IMR-90 (cell line): ENCODE data around the gene KLHL29. TPM values are rescaled to one million over a fixed set of nuclear protein-coding genes. Genes with fewer than 3 reads are reported as not detected.

Source experiments
- ATAC-seq: fragments of 200-7000 bp; cut with Tn5 transposase; 2 replicates; pipeline ENCODE4 v1.9.1; 2020; ENCODE audit warnings: low read depth, mild to moderate bottlenecking, moderate library complexity
- BruUV-seq: library from RNA; stranded (reverse); fragments of 400-500 nt; replicated peaks from 2 replicates; lab custom pipeline; 2021; lab: Mats Ljungman, UMichigan
- CTCF ChIA-PET: fragments of 300-600 bp; formaldehyde crosslinking; extraction: SDS; loops from one replicate; lab custom pipeline; 2021; ENCODE audit warnings: antibody characterized with exemption; lab: Yijun Ruan, JAX
- POLR2A ChIA-PET: fragments of 300-600 bp; sonication (Branson Sonifier 250); formaldehyde crosslinking; loops from one replicate; lab custom pipeline; 2022; ENCODE audit warnings: antibody characterized with exemption; ENCODE audit not compliant: unreplicated experiment; lab: Charles Lee
- DNase-seq: peaks from one replicate; pipeline ENCODE4 v3.0.0; 2013
- H2AFZ ChIP-seq: replicated peaks from 2 replicates; pipeline ENCODE3; 2013; ENCODE audit warnings: low read length, mild to moderate bottlenecking; ENCODE audit not compliant: poor library complexity
- H2AK5ac ChIP-seq: 2 replicates; pipeline ENCODE4 v1.6.1; 2013; ENCODE audit warnings: low read depth, low read length, inconsistent platforms
- H2AK9ac ChIP-seq: replicated peaks from 2 replicates; pipeline ENCODE3; 2013; ENCODE audit warnings: mild to moderate bottlenecking, low read depth, low read length, moderate library complexity; ENCODE audit not compliant: poor library complexity
- H2BK120ac ChIP-seq: 2 replicates; pipeline ENCODE4 v1.6.1; 2013; ENCODE audit warnings: low read depth, low read length, inconsistent platforms
- H2BK15ac ChIP-seq: 3 replicates; pipeline ENCODE4 v1.6.1; 2013; ENCODE audit warnings: low read depth, low read length, inconsistent platforms
- H2BK20ac ChIP-seq: 2 replicates; pipeline ENCODE4 v1.6.1; 2013; ENCODE audit warnings: low read depth, mild to moderate bottlenecking, inconsistent platforms, low read length, moderate library complexity
- H2BK5ac ChIP-seq: 2 replicates; pipeline ENCODE4 v1.6.1; 2013; ENCODE audit warnings: mild to moderate bottlenecking, low read depth, low read length, inconsistent platforms; ENCODE audit not compliant: poor library complexity, severe bottlenecking
- H3K14ac ChIP-seq: replicated peaks from 2 replicates; pipeline ENCODE4 v1.6.1; 2013; ENCODE audit warnings: low read depth, low read length, inconsistent platforms
- H3K18ac ChIP-seq: 2 replicates; pipeline ENCODE4 v1.6.1; 2013; ENCODE audit warnings: low read depth, low read length, control low read depth
- H3K23ac ChIP-seq: 2 replicates; pipeline ENCODE4 v1.6.1; 2013; ENCODE audit warnings: low read depth, low read length, inconsistent platforms
- H3K27ac ChIP-seq: 2 replicates; pipeline ENCODE4 v1.5.1; 2013; ENCODE audit warnings: mild to moderate bottlenecking, control low read depth, low read length; ENCODE audit not compliant: insufficient read depth
- H3K27me3 ChIP-seq: 2 replicates; pipeline ENCODE4 v1.6.1; 2013; ENCODE audit warnings: low read length; ENCODE audit not compliant: control insufficient read depth, insufficient read depth
- H3K36me3 ChIP-seq: 2 replicates; pipeline ENCODE4 v1.6.1; 2013; ENCODE audit warnings: low read length, mixed read lengths; ENCODE audit not compliant: control insufficient read depth, insufficient read depth
- H3K4ac ChIP-seq: 2 replicates; pipeline ENCODE4 v1.6.1; 2013; ENCODE audit warnings: low read depth, low read length, inconsistent platforms
- H3K4me1 ChIP-seq: 2 replicates; pipeline ENCODE4 v1.6.1; 2013; ENCODE audit warnings: low read length, mixed read lengths; ENCODE audit not compliant: control insufficient read depth, insufficient read depth
- H3K4me2 ChIP-seq: 2 replicates; pipeline ENCODE4 v1.6.1; 2013; ENCODE audit warnings: low read depth, mild to moderate bottlenecking, control low read depth, low read length, moderate library complexity
- H3K4me3 ChIP-seq: 2 replicates; pipeline ENCODE4 v1.5.1; 2013; ENCODE audit warnings: low read depth, mild to moderate bottlenecking, control low read depth, low read length, moderate library complexity; ENCODE audit not compliant: insufficient read depth
- H3K56ac ChIP-seq: 2 replicates; pipeline ENCODE4 v1.6.1; 2013; ENCODE audit warnings: low read length, inconsistent platforms; ENCODE audit not compliant: insufficient read depth; ENCODE audit errors: extremely low read depth
- H3K79me1 ChIP-seq, 2 experiments: 2 replicates each; pipeline ENCODE4 v1.6.1; 2013; ENCODE audit warnings: low read length in 2 of 2, inconsistent platforms in 1 of 2, low read depth in 1 of 2
- H3K9ac ChIP-seq: 2 replicates; pipeline ENCODE4 v1.6.1; 2013; ENCODE audit warnings: low read depth, low read length, control low read depth
- H3K9me1 ChIP-seq: 2 replicates; pipeline ENCODE4 v1.6.1; 2013; ENCODE audit warnings: low read length, inconsistent platforms; ENCODE audit not compliant: insufficient read depth
- H3K9me3 ChIP-seq: 2 replicates; pipeline ENCODE4 v1.6.1; 2013; ENCODE audit warnings: low read length; ENCODE audit not compliant: control insufficient read depth, insufficient read depth
- H4K20me1 ChIP-seq: 2 replicates; pipeline ENCODE4 v1.6.1; 2013; ENCODE audit warnings: low read length, inconsistent platforms; ENCODE audit not compliant: insufficient read depth
- H4K5ac ChIP-seq: 2 replicates; pipeline ENCODE4 v1.6.1; 2013; ENCODE audit warnings: mild to moderate bottlenecking, low read depth, low read length, control low read depth
- H4K8ac ChIP-seq, 2 experiments: 2 replicates each; pipeline ENCODE4 v1.6.1; 2013; ENCODE audit warnings: low read depth in 2 of 2, low read length in 2 of 2, control low read depth in 1 of 2, inconsistent platforms in 1 of 2
- H4K91ac ChIP-seq: 2 replicates; pipeline ENCODE4 v1.6.1; 2013; ENCODE audit warnings: low read depth, low read length, inconsistent platforms; ENCODE audit not compliant: insufficient read depth
- BHLHE40 ChIP-seq: fragments of 150-350 bp; IDR thresholded peaks from 2 replicates; pipeline ENCODE4 v1.6.1; 2016; ENCODE audit warnings: mild to moderate bottlenecking, low read depth, low read length
- CEBPB ChIP-seq: IDR thresholded peaks from 2 replicates; pipeline ENCODE4 v1.6.1; 2012; ENCODE audit warnings: low read depth, low read length, improper control_type of control experiment
- FOS ChIP-seq: fragments of 150-350 bp; IDR thresholded peaks from 2 replicates; pipeline ENCODE4 v1.6.1; 2016; ENCODE audit warnings: low read depth, low read length
- WGBS, 2 experiments: methylation state at CpG; one replicate each; pipeline versions ENCODE4 v1.1.5 to v1.1.7; 2013; ENCODE audit warnings: missing lambda C conversion rate in 2 of 2; ENCODE audit not compliant: insufficient read length in 1 of 2; ENCODE audit errors: extremely low coverage in 2 of 2; 5-methylcytosine and 5-hydroxymethylcytosine counted together
- dilution Hi-C: fragments of 300-500 bp; cut with HindIII; formaldehyde crosslinking; loops from one replicate; pipeline ENCODE4 v1.14.3; 2018; ENCODE audit warnings: low sequenced_read_pairs; ENCODE audit not compliant: unreplicated experiment
- in situ Hi-C: fragments of 300-500 bp; cut with MboI; formaldehyde crosslinking; loops from 3 replicates; pipeline ENCODE4 v1.14.3; 2019; ENCODE audit warnings: low sequenced_read_pairs, inconsistent platforms, mixed read lengths
- intact Hi-C: fragments of 100-400 bp; cut with micrococcal nuclease; formaldehyde crosslinking; loops from 2 replicates; pipeline ENCODE4 v1.10.0; 2022
- polyA plus RNA-seq, 3 experiments: library from polyadenylated mRNA; depleted of rRNA; stranded (reverse); fragments of >200 nt; gene quantifications; 2 replicates each; pipeline ENCODE4 v1.2.3, GENCODE V29; 2012; ENCODE audit warnings: low replicate concordance in 1 of 3
- total RNA-seq: library from RNA; depleted of rRNA; stranded (reverse); fragments of >200 nt; gene quantifications from 2 replicates; pipeline ENCODE4 v1.2.3, GENCODE V29; 2012

KLHL29 gene
- total and polyA plus RNA-seq, 2 of the 4 experiments (the other 2 are of a cell fraction), result 2.0 to 8.0 TPM

DNA sequence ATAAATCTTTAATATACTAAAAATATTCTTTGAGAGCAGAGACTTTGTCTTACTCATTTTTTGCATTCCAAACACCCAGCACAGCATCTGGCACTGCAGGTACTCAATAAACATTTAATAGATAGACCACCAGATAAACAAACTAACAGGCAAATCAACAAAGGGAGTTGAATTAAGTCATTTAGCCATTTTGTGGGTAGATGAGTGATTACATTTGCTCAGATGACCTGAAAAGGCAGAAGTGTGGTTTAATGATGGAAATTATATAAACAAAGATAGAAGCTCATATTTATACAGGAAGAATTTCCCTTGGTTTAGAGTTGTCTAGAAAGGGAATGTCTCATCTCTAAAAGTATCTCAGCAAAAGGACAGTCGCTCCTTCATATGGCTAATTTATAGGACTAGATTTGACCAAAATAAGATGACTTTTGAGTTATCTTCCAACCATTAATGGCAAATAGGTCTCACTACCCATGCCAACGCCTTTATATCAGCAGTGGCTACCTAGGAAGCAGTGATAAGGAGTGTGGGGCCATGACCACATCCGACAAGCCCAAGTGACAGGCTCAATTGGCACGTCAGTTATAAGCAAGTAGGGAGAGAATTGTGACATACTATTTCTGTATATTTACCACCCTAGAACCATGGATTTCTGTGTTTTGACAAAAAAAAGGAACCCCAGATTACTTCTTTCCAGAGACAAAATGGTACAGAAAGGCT is 368.5 kb downstream of the KLHL29 start:
- peak; percentile 58 for DNase-seq
- H2AFZ ChIP-seq, result no peak overlapping the region
- dilution Hi-C loops, result no loop called here
- WGBS, 2 experiments, result no CpG with 5 or more reads among the region's 4 CpGs
- H3K9ac ChIP-seq, result no peak overlapping the region
- ChIA-PET POLR2A (no interaction called here), CTCF (interaction anchor here (0.6 kb wide), 1 partner anchor 71 kb away, joined by 3 read pairs; no protein-coding TSS in a partner anchor)
- peak overlapping the region; percentile 81 for H4K91ac ChIP-seq
- H3K36me3 ChIP-seq, result peaks cover 6% of the 10 kb centered on the region
- H3K79me1 ChIP-seq, result peaks cover 0 to 5% of the 10 kb centered on the region in 2 experiments; a peak in 2 of 4 replicates
- no peaks in the 10 kb centered on the region for H3K27me3 ChIP-seq
- in situ Hi-C loops, result loop anchor here (25.0 kb wide), 1 partner anchor 366 kb away; the partner anchor contains the start of gene KLHL29
- peak overlapping the region; percentile 63; the same call in 1 of the 2 replicates for H2BK20ac ChIP-seq
- no peaks in the 10 kb centered on the region for H4K20me1 ChIP-seq
- H3K4ac ChIP-seq, result peak overlapping the region; percentile 87
- no peak overlapping the region for H3K4me3 ChIP-seq
- H2BK15ac ChIP-seq, result peak overlapping the region; percentile 74; the same call in 1 of the 3 replicates
- H3K27ac ChIP-seq, result no peak overlapping the region
- no peak for TF ChIP-seq BHLHE40
- TF ChIP-seq FOS, result no peak
- TF ChIP-seq CEBPB, result no peak
- no peak overlapping the region for H3K56ac ChIP-seq
- peak overlapping the region in 1 of 2 experiments; percentile 78; a peak in 1 of 4 replicates for H4K8ac ChIP-seq
- peak overlapping the region; percentile 74 for H3K23ac ChIP-seq
- peak overlapping the region; percentile 88; the same call in 1 of the 2 replicates for H3K14ac ChIP-seq
- peak overlapping the region; percentile 61; the same call in 1 of the 2 replicates for H3K4me2 ChIP-seq
- BruUV-seq, result no TSS peak
- H3K9me3 ChIP-seq, result no peaks in the 10 kb centered on the region
- H2BK120ac ChIP-seq, result peak overlapping the region; percentile 86; the same call in 1 of the 2 replicates
- H2AK5ac ChIP-seq, result peak overlapping the region; percentile 89; the same call in 1 of the 2 replicates
- intact Hi-C loops, result loop anchor here (10.0 kb wide), 1 partner anchor 269 kb away; no protein-coding TSS in a partner anchor
- peaks cover 16% of the 10 kb centered on the region for H3K4me1 ChIP-seq
- ATAC-seq, result 0 out of 2 replicates have a peak, but pooled peaks have one; percentile 15
- H2BK5ac ChIP-seq, result peak overlapping the region; percentile 79
- H2AK9ac ChIP-seq, result no peak overlapping the region
- peak overlapping the region; percentile 75; the same call in 1 of the 2 replicates for H4K5ac ChIP-seq
- H3K18ac ChIP-seq, result peak overlapping the region; percentile 88; the same call in 1 of the 2 replicates
- peaks cover 5% of the 10 kb centered on the region for H3K9me1 ChIP-seq
